Measurements from ENCODE around the gene CABP2. TPM values are rescaled to one million over a fixed set of nuclear protein-coding genes. Genes with fewer than 3 reads are reported as not detected.

The CABP2 gene
- total RNA-seq, 4 donors from 2014 or later: not detected

DNA sequence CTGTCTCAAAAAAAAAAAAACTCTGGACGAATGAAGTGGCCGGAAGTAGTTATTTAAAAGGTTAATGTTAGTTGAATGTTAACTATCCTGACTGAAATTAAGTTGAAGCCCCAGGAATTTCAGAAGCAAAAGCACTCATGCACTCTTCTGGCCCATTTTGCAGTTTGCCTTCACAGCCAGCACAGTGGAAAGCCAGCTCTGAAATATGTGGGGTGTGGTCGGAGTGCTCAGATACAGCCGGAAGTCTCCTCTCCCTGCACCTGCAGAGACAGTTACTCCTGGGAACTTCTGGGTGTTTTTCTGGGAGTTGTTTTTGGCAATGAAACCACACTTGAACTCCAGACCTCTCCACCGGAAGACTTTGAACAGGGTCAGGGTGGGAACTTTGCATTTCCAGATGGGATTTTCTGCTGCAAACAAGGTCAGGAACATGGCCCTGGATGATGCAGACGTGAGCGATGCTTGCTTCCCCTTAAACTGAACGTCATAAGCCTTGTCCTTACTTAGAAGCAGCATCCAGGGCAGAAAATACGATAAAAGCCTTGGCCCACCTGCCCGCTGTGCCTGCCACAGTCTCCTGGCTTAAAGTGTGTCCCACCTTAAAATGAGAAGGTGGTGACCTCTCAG is 21.5 kb upstream of the CABP2 start:
- Histone ChIP-seq H3K27me3 (no peaks in the 10 kb centered on the region), H3K9me3 (no peaks in the 10 kb centered on the region), H3K27ac (peak overlapping the region; percentile 48 to 62 (median 57)), H3K4me3 (no peak overlapping the region), H3K4me1 (peaks cover 4 to 8% of the 10 kb centered on the region in 2 donors), H3K36me3 (no peaks in the 10 kb centered on the region)
- in situ Hi-C loops (cut with MboI; ENCODE audit: low sequenced_read_pairs in 4 of 4) (no loop called here), intact Hi-C loops (cut with DNase I; ENCODE audit: low total_unique reads) (no loop called here)
- peak; percentile 39 to 64 for ATAC-seq
- DNase-seq: no peak
- no peak for TF ChIP-seq POLR2A (IDR thresholded peaks at IDR 0.05)
- TF ChIP-seq, protein P1, sequence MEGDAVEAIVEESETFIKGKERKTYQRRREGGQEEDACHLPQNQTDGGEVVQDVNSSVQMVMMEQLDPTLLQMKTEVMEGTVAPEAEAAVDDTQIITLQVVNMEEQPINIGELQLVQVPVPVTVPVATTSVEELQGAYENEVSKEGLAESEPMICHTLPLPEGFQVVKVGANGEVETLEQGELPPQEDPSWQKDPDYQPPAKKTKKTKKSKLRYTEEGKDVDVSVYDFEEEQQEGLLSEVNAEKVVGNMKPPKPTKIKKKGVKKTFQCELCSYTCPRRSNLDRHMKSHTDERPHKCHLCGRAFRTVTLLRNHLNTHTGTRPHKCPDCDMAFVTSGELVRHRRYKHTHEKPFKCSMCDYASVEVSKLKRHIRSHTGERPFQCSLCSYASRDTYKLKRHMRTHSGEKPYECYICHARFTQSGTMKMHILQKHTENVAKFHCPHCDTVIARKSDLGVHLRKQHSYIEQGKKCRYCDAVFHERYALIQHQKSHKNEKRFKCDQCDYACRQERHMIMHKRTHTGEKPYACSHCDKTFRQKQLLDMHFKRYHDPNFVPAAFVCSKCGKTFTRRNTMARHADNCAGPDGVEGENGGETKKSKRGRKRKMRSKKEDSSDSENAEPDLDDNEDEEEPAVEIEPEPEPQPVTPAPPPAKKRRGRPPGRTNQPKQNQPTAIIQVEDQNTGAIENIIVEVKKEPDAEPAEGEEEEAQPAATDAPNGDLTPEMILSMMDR (IDR thresholded peaks at IDR 0.05 in 4 of 5, conservative IDR thresholded peaks at IDR 0.05 in 1 of 5): no peak

DNA sequence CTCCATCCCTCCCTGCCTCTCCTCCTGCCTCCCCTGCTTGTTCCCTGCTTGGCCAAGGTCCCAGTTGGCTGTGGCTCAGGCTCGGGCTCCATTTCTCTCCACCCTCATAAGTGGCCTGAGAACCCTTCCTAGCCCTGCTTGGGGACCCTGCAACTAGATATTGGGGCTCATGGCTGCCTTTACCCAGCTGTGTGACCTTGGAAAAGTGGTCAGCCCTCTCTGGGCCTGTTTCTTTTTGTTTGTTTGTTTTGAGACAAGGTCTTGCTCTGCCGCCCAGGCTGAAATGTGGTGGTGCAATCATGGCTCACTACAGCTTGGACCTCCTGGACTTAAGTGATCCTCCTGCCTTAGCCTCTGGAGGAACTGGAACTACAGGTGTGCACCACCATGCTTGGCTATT is 20.3 kb upstream of the CABP2 start:
- Histone ChIP-seq H3K4me3 (no peak overlapping the region), H3K36me3 (no peaks in the 10 kb centered on the region), H3K4me1 (peaks cover 4 to 8% of the 10 kb centered on the region in 2 donors), H3K27me3 (no peaks in the 10 kb centered on the region), H3K9me3 (no peaks in the 10 kb centered on the region), H3K27ac (peak overlapping the region in 2 of 4 donors; percentile 13 to 51)
- intact Hi-C loops (cut with DNase I; ENCODE audit: low total_unique reads) (no loop called here), in situ Hi-C loops (cut with MboI; ENCODE audit: low sequenced_read_pairs in 4 of 4) (no loop called here)
- no peak for ATAC-seq
- no peak for DNase-seq
- TF ChIP-seq, protein P1 (IDR thresholded peaks at IDR 0.05 in 4 of 5, conservative IDR thresholded peaks at IDR 0.05 in 1 of 5): no peak
- no peak for TF ChIP-seq POLR2A (IDR thresholded peaks at IDR 0.05)

DNA sequence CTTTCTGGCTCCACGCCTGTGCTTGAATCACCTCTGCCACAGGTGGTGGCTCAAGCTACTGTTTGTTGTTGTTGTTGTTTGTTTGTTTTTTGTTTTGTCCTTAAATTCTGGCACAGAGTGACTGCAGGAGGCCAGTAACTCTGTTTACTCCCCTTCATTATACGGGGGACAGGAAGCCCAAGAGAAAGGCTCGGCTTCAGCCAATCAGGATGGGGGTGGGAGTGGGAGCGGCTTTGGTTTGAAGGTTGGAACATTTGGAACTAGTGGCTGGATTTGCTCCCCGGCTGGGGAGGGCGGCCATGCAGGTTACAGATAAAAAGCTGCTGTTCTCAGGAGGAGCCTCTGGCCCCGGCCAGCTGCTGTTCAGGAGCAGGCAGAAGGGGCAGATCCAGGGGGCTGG is 19.7 kb upstream of the CABP2 start:
- no peaks in the 10 kb centered on the region for H3K9me3 ChIP-seq
- ATAC-seq (no peak), DNase-seq (no peak)
- H3K4me3 ChIP-seq: no peak overlapping the region
- no peaks in the 10 kb centered on the region for H3K27me3 ChIP-seq
- H3K27ac ChIP-seq: no peak overlapping the region
- in situ Hi-C loops (cut with MboI; ENCODE audit: low sequenced_read_pairs in 4 of 4) (no loop called here), intact Hi-C loops (cut with DNase I; ENCODE audit: low total_unique reads) (no loop called here)
- TF ChIP-seq, protein P1 (IDR thresholded peaks at IDR 0.05 in 4 of 5, conservative IDR thresholded peaks at IDR 0.05 in 1 of 5): no peak
- no peak for TF ChIP-seq POLR2A (IDR thresholded peaks at IDR 0.05)
- H3K36me3 ChIP-seq: no peaks in the 10 kb centered on the region
- peaks cover 4 to 8% of the 10 kb centered on the region in 2 donors for H3K4me1 ChIP-seq

DNA sequence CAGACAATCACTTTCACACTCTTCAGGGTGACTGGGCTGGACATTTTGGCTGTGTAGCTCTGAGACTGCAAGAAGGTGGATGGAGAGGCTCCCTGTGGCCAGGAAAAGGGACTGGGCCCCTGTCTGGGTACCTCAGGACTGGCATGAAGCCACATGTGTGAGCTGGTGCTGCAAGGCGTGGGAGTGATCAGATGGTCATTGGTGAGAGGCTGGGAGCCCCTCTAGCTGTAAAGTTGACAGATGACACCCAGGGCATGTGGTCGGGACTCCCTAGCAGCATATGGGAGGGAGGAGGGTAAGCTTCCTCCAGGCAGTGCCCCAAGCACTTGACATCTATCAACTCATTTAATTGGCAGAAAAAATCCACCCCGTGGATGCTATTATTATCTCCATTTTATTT is 18.9 kb upstream of the CABP2 start:
- in situ Hi-C loops (cut with MboI; ENCODE audit: low sequenced_read_pairs in 4 of 4) (no loop called here), intact Hi-C loops (cut with DNase I; ENCODE audit: low total_unique reads) (no loop called here)
- no peaks in the 10 kb centered on the region for H3K27me3 ChIP-seq
- H3K36me3 ChIP-seq: no peaks in the 10 kb centered on the region
- TF ChIP-seq POLR2A (IDR thresholded peaks at IDR 0.05): no peak
- TF ChIP-seq, protein P1 (IDR thresholded peaks at IDR 0.05 in 4 of 5, conservative IDR thresholded peaks at IDR 0.05 in 1 of 5): no peak
- H3K4me3 ChIP-seq: no peak overlapping the region
- DNase-seq (no peak), ATAC-seq (no peak)
- no peaks in the 10 kb centered on the region for H3K9me3 ChIP-seq
- no peak overlapping the region for H3K27ac ChIP-seq
- peaks cover 4 to 8% of the 10 kb centered on the region in 2 donors for H3K4me1 ChIP-seq

DNA sequence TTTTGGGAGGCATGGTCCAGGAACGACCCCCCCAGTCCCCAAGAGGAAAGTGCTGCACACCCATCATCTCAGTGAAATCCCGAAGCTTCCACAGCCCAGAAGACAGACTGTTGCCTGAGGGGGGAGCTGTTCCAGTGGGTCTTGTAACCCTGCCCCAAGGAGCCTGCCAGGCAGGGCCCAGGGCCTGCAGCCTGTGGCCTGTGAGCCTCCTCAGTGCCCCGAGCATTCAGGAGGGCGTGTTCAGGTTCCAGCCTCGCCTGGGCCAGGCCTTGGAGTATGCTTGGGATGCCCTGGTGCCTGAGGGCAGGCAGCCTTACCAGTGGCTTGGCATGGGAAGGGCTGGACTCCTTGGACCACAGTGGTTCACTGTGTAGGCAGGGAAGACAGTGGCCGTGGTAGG is 18.0 kb upstream of the CABP2 start:
- Histone ChIP-seq H3K9me3 (no peaks in the 10 kb centered on the region), H3K27me3 (no peaks in the 10 kb centered on the region), H3K27ac (no peak overlapping the region), H3K4me3 (no peak overlapping the region), H3K36me3 (no peaks in the 10 kb centered on the region), H3K4me1 (peaks cover 4 to 8% of the 10 kb centered on the region in 2 donors)
- TF ChIP-seq POLR2A (IDR thresholded peaks at IDR 0.05): no peak
- TF ChIP-seq, protein P1 (IDR thresholded peaks at IDR 0.05 in 4 of 5, conservative IDR thresholded peaks at IDR 0.05 in 1 of 5): no peak
- intact Hi-C loops (cut with DNase I; ENCODE audit: low total_unique reads): no loop called here
- in situ Hi-C loops (cut with MboI; ENCODE audit: low sequenced_read_pairs in 4 of 4): no loop called here
- DNase-seq (no peak), ATAC-seq (no peak)
